ENCODE results near the gene FAM241B.

Gene FAM241B

GRCh38 chr10:69629897-69630650 is at the start of gene FAM241B:
TSS of gene FAM241B (plus strand) at chr10:69630247. CDS start at chr10:69631744, 1,497 bp downstream.
- Histone ChIP-seq H3K27ac (ENCODE audit: extremely low read depth, low read depth, low read length) (peak within 1 kb of the TSS; percentile 61; the same call in 1 of the 2 replicates), H3K9me3 (ENCODE audit: control insufficient read depth, insufficient read depth, low read depth, low read length) (no peaks in the 10 kb centered on the region), H3K4me1 (ENCODE audit: control insufficient read depth, insufficient read depth, low read length) (no peaks in the 10 kb centered on the region), H3K4me3 (ENCODE audit: low read depth, low read length) (peak within 1 kb of the TSS; percentile 59), H3K36me3 (ENCODE audit: control insufficient read depth in 2 of 2, insufficient read depth in 1 of 2, low read length in 2 of 2) (peaks cover 0 to 28% of the 10 kb centered on the region in 2 experiments; a peak in 1 of 3 replicates)
- ChIA-PET POLR2A (no interaction called here), CTCF (interaction anchor here (0.6 to 3.0 kb wide), 15 partner anchors 8 to 440 kb away, joined by 3 to 23 read pairs (median 4); no protein-coding TSS in a partner anchor)
- TF ChIP-seq ZNF221 (tag by site-specific recombination; IDR thresholded peaks at IDR 0.05; ENCODE audit: borderline replicate concordance) (no peak), PBX3 (CRISPR knock-in tag; IDR thresholded peaks at IDR 0.05) (no peak), HOXC10 (CRISPR knock-in tag; IDR thresholded peaks at IDR 0.05) (no peak), SP3 (tag by site-specific recombination; IDR thresholded peaks at IDR 0.05) (peak; percentile 42; the same call in 1 of the 2 replicates), ZNF184 (tag by site-specific recombination; IDR thresholded peaks at IDR 0.05) (no peak), KLF16 (tag by site-specific recombination; IDR thresholded peaks at IDR 0.05) (peak; percentile 55; the same call in 1 of the 2 replicates), ZNF19 (tag by site-specific recombination; IDR thresholded peaks at IDR 0.05; ENCODE audit: low read depth) (no peak), GLIS1 (tag by site-specific recombination; IDR thresholded peaks at IDR 0.05) (peak; percentile 83), ZBTB11 (tag by site-specific recombination; conservative IDR thresholded peaks at IDR 0.05; ENCODE audit: low read depth) (0 out of 2 replicates have a peak, but pooled peaks have one; percentile 25), GLI4 (tag by site-specific recombination; IDR thresholded peaks at IDR 0.05) (0 out of 2 replicates have a peak, but pooled peaks have one; percentile 74), ZNF792 (tag by site-specific recombination; IDR thresholded peaks at IDR 0.05) (no peak), ZNF585B (tag by site-specific recombination; IDR thresholded peaks at IDR 0.05) (no peak), ZNF473 (tag by site-specific recombination; IDR thresholded peaks at IDR 0.05) (no peak), ZNF426 (tag by site-specific recombination; IDR thresholded peaks at IDR 0.05) (no peak), ZNF664 (tag by site-specific recombination; IDR thresholded peaks at IDR 0.05) (no peak), ZNF324 (tag by site-specific recombination; IDR thresholded peaks at IDR 0.05) (no peak), ZSCAN16 (tag by site-specific recombination; IDR thresholded peaks at IDR 0.05) (peak; percentile 83), ZNF514 (tag by site-specific recombination; IDR thresholded peaks at IDR 0.05) (no peak), ZNF501 (tag by site-specific recombination; IDR thresholded peaks at IDR 0.05) (no peak; the same call in 1 of the 2 replicates), ZBTB1 (tag by site-specific recombination; IDR thresholded peaks at IDR 0.05) (no peak), ZXDB (tag by site-specific recombination; IDR thresholded peaks at IDR 0.05) (peak; percentile 68), BCL6B (tag by site-specific recombination; IDR thresholded peaks at IDR 0.05) (no peak), ZNF549 (tag by site-specific recombination; IDR thresholded peaks at IDR 0.05) (no peak), ZSCAN30 (tag by site-specific recombination; IDR thresholded peaks at IDR 0.05) (peak; percentile 55; the same call in 1 of the 2 replicates), ZBTB21 (tag by site-specific recombination; IDR thresholded peaks at IDR 0.05) (peak; percentile 49), ZNF133 (tag by site-specific recombination; IDR thresholded peaks at IDR 0.05) (no peak), ATF2 (tag by site-specific recombination; IDR thresholded peaks at IDR 0.05; ENCODE audit: low read depth) (no peak), ZNF561 (tag by site-specific recombination; IDR thresholded peaks at IDR 0.05; ENCODE audit: borderline replicate concordance) (peak; percentile 79), ZNF555 (tag by site-specific recombination; conservative IDR thresholded peaks at IDR 0.05) (no peak), ZNF140 (tag by site-specific recombination; IDR thresholded peaks at IDR 0.05) (no peak), ZNF248 (tag by site-specific recombination; IDR thresholded peaks at IDR 0.05) (no peak), ZNF112 (tag by site-specific recombination; IDR thresholded peaks at IDR 0.05) (no peak), ZNF302 (tag by site-specific recombination; IDR thresholded peaks at IDR 0.05; ENCODE audit: low read depth) (no peak)
